HG02943 (cell line): ENCODE results near the gene ZNF25.
"Not testable (repeated sequence)": the region's sequence is repeated elsewhere in the genome, so short reads cannot be mapped to it uniquely, and the experiment has no call there.

Source experiments
- ATAC-seq: cut with Tn5 transposase; IDR thresholded peaks from one replicate; pipeline ENCODE4 v1.9.1; 2021; ENCODE audit warnings: mild to moderate bottlenecking, low read depth, moderate library complexity; ENCODE audit not compliant: unreplicated experiment

ZNF25 gene

DNA sequence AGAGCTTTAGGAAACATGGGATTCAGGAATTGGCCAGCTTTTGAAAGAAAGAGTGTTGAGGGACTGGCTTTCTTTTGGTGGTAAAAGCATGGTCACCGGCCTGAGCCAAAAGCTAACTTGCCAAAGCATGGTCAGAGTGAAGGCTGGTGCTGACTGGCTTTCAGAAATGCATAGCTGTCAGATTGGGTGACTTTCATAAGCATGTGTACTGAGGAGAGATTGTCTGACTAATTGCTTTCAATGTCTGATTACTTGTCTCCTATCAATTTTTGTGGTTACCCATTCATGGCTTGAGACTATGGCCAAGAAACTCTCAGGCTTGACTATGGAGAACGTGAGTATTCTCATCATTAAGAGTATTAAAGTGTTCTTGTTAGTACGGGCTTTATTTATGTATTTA lies 28.2 kb downstream of the ZNF25 start:
- no peak for ATAC-seq

GRCh38 chr10:37947526-37947925 lies 28.9 kb downstream of the ZNF25 start:
- ATAC-seq: no peak

GRCh38 chr10:37937864-37938263 lies 38.6 kb downstream of the ZNF25 start:
- ATAC-seq: no peak

DNA sequence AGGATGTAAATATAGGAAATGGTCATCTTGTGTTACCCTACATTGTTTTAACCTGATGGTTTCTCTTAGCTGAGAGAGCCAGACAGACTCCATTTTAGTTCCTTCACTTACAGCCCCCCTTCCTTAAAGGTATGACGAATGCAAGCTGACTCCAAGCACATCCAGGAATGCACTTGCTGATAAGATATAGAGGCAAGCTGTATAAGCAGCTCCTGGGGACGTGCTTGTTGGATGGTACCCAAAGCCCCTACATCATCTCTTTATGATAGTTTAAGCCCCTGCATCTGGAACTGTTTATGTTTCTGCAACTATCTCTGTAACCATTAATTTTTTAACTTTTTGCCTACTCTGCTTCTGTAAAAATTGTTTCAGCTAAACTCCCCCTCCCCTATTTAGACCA lies 41.7 kb downstream of the ZNF25 start:
- no peak for ATAC-seq

DNA sequence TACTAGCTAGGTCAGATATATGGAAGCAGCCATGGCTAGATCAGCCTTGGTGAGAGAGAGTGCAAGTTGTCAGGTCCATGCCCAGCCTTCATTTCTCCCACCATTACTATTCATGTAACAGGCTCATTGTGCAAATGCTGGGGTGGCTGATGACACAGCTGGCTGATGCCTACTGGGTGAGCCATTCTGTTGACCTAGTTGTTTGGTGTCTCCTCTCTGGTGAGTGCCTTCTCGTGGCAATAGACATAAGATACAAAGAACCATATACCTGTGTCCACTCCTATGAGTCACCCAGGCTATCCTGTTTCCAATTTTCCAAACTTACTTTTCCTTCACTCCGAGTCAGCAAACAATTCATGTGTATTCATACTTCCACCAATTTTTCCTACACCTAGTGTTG lies 46.0 kb downstream of the ZNF25 start:
- no peak for ATAC-seq

GRCh38 chr10:37908165-37908564 lies 68.3 kb downstream of the ZNF25 start:
- ATAC-seq: not testable (repeated sequence)

DNA sequence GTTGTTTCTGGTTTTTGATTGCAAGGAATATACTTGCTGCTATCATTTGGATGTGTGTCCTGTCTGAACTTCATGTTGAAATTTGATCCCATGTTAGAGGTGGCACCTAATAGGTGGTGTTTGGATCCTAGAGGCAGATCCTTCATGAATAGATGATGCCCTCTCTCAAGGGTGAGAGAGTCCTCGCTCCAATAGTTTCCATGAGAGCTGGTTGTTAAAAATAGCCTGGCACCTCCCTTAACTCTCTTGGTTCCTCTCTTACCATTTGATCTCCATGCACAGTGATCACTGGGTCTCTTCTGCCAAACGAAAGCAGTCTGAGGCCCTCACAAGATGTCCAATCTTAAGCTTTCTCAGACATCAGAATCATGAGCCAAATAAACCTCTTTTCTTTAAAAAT lies 70.1 kb downstream of the ZNF25 start:
- ATAC-seq: no peak
